CD4-positive, alpha-beta T cell treated with Interleukin-15 for 4 hours (primary cell): ENCODE data around the gene ZDHHC18.

ENCODE experiments used
- DNase-seq: peaks from one replicate; pipeline ENCODE4 v3.0.0-alpha.2; 2020; ENCODE audit warnings: low spot score

Gene ZDHHC18

DNA sequence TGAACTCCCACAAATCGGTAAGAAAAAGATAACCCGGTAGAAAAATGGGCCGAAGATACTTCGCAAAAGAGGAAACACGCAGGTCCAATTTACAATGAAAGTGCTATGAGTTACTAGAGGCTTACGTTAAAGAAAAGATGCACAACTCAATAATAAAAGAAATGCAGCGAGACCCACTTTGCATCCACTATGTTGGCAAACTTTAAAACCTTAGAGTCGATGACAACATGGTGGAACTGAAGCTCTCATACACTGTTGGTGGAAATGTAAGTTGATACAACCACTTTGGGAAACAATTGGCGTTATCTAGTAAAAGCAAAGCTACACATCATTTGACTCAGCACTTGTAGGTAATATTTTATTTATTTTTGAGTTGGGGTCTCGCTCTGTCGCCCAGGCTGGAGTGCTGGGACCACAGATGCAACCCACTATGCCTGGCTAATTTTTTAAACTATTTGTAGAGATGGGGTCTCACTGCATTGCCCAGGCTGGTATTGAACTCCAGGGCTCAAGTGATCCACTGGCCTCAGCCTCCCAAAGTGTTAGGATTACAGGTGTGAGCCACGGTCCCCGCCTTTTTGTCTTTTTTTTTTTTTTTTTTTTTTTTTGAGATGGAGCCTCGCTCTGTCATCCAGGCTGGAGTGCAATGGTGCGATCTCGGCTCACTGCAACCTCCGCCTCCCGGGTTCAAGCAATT is 74.5 kb downstream of the ZDHHC18 start:
- DNase-seq: no peak
